ENCODE measurements around the gene SFMBT2.

Gene SFMBT2

GRCh38 chr10:7133958-7134357 lies 276.9 kb downstream of the SFMBT2 start:
- DNase-seq (ENCODE audit: low read depth), result no peak

- DNase-seq (ENCODE audit: low read depth), result no peak
These were observed 277.6 kb downstream of the SFMBT2 start for GRCh38 chr10:7133278-7133677.

GRCh38 chr10:7130191-7130911 lies 280.5 kb downstream of the SFMBT2 start:
- DNase-seq (ENCODE audit: low read depth), result no peak

- no peak for DNase-seq (ENCODE audit: low read depth)
These were observed 287.1 kb downstream of the SFMBT2 start for GRCh38 chr10:7123774-7124173.

- no peak for DNase-seq (ENCODE audit: low read depth)
These were observed 288.3 kb downstream of the SFMBT2 start for GRCh38 chr10:7122561-7122960.

GRCh38 chr10:7121154-7121797 lies 289.6 kb downstream of the SFMBT2 start:
- peak; percentile 4 for DNase-seq (ENCODE audit: low read depth)

- DNase-seq (ENCODE audit: low read depth), result no peak
These were observed 291.4 kb downstream of the SFMBT2 start for GRCh38 chr10:7119325-7120015.

GRCh38 chr10:7117806-7118674 lies 292.8 kb downstream of the SFMBT2 start:
- no peak for DNase-seq (ENCODE audit: low read depth)

GRCh38 chr10:7117177-7117799 lies 293.5 kb downstream of the SFMBT2 start:
- no peak for DNase-seq (ENCODE audit: low read depth)

GRCh38 chr10:7111561-7111960 lies 299.3 kb downstream of the SFMBT2 start:
- DNase-seq (ENCODE audit: low read depth), result no peak

GRCh38 chr10:7111089-7111488 lies 299.7 kb downstream of the SFMBT2 start:
- no peak for DNase-seq (ENCODE audit: low read depth)

Data from CMK (cell line).